ENCODE data around the gene RBP5.
A peak's percentile ranks its signal among the peaks of the same experiment; 100 is the strongest.
"Not testable (repeated sequence)": the region's sequence is repeated elsewhere in the genome, so short reads cannot be mapped to it uniquely, and the experiment has no call there.

The RBP5 gene

DNA sequence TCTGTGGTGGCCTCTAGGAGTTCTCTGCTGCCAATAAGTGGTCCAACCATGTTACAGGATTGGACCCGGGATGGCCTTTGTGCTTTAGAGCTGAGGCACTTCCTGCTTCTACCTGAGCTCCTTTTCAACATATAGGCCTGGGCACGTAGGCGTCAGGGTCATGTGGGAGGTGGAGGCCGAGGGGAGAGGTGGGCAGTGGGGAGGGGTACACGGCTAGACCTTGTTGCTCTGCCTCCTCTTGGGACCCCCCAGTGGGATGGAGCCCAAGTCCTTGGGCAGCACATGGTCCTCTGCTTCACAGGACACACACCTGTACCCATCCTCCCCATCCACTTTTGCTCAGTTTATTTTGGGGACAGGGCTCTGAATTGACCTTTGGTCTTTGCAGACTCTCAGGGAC lies 7.4 kb downstream of the RBP5 start:
- no peak for DNase-seq

DNA sequence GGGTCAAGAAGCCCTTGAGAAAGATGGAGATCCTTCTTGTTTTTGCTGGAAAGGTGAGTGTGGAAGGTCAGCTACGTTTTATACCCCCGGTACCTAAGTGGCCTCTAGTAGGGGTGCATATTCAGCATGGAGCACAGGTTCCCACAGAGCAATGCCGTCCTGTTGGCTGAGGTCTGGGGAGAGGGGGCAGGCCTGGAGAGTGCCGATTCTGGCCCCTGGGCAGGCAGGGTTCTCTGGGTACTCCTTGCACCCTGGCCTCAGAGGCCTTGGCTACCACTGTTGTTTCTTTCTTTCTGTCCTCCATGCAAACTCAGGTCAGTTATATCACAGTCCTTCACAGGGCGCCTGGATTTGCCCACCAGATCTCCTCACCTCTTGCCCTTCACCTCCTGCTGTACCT lies 8.5 kb downstream of the RBP5 start:
- no peak for DNase-seq

DNA sequence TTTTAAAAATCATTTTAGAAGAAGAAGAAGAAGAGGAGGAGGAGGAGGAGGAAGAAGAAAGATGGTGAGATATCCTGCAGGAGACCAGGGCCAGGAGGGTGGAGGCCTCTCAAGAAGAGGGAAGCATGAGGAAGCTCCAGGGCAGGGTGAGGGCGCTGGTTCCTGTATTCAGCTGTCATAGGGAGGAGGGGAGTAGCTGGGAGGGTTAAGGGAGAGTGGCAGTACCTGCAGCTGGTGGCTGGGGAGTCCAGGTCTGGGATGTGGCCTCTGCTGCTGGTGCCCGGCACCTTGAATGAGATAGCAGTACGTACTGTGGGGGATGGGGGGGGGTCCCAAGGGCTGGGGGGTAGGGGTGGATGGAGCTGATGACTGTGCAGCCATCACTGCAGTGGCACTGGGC lies 9.8 kb downstream of the RBP5 start:
- DNase-seq: no peak

DNA sequence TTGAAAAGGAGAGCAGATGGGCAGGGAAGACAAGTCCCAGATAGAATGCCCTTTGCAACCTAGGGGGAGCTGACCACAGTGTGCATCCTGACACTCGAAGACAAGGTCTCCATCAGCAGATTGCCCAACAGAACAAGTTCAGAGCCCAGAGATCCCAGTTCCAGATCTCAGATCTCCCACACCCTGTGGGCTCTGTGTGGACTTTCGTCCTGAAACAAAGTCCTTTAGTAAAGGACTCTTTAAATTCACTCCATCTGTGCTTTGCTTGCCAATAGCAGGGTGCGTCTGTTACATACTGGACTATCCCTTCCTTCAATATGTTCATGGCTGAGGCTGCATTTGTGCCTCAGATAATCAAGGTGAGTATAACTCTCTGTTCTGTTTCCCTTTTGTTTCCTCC lies 11.0 kb downstream of the RBP5 start:
- no peak for DNase-seq

DNA sequence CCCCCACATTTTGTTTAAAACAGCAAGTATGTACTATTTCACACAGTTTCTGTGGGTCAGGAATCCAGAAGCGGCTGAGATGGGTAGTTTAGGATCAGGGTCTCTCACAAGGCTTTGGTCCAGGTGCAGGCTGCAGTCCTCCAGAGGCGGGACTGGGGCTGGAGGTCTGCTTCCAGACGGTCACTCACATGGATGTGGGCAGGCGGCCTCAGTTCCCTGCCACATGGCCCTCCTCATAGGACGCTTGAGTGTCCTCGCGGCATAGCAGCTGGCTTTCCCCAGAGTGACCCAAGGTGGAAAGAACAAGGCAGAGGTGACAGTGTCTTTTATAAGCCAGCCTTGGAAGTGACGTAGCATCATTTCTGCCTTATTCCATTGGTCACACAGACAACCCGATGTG lies 11.8 kb downstream of the RBP5 start:
- DNase-seq: no peak

DNA sequence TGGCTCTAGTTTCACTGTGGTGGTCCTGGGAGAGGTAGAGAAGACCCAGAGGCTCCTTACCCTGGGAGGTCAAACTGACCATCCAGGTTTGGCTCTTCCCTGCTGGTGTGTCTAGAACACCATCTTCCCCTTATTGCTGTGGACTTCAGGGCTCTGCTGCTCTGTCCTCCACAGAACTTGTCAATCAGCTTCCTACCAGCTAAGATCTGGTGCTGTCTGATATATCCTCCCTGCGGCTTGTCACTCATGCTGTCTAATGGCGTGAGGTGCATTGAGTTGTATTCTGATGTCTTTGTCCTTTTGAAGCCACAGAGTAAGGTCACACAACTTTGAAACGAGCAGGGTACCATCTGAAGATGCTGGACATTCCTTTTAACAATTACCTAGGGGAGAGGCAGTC lies 12.5 kb downstream of the RBP5 start:
- DNase-seq: no peak

DNA sequence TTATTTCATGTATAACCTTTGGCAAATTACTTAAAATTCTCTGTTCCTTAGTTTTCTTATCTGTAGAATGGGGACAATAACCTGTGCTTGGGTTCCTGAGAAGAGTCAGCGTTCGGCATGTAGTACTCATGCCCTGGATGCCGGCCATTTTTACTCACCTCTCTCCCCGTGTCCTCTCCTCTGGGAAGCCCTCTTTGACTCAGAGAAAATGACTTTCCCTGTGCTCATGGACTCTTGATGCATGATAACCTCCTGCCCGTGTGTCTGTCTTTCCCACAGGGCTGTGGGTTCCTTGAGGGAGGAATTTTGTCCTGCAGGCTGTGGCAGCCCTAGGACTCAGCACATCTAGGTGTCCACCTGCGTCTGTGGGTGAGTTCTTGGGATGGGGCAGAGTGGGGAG lies 13.8 kb downstream of the RBP5 start:
- no peak for DNase-seq

DNA sequence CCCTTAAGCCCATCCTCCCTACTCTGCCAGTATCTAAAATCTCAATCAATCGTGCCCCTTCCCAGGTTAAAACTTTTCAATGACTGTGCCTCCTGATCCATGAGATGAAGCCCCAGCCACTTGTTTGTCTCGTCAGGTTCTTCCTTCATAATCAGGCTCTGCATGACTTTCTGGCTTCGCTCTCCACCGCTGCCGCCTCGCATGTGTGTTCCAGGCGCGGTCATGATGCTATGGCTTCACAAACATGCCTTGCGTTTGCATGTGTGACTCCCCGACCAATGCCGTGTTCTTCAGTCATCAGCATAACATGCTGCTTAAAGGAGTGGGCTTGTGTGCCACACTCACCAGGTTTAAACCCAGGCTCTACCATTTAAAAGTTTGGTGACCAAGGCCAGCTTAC lies 14.7 kb downstream of the RBP5 start:
- no peak for DNase-seq

DNA sequence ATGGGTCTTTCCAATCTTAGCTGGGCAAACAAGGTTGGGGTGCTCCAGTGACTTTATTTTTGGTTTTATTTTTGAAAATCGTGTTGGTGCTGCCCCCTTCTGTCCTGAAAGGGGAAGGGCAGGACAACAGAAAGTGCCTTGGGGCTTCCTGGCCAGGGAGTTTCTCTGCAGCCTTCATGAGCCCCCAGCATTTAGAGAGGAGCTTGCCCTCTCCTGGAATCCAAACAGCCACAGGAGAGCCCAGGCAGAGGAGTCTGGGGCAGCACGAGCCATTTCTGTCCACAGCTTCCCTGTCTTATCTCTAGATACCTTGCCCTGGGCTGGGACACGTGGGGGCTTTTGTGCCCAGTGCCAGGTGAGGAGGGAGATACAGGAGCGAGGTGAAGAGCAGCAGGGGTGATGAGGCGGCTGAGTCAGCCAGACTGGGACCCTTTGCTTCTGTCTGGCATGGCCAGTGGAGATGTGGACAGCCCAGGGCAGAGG lies 15.3 kb downstream of the RBP5 start:
- DNase-seq: no peak

DNA sequence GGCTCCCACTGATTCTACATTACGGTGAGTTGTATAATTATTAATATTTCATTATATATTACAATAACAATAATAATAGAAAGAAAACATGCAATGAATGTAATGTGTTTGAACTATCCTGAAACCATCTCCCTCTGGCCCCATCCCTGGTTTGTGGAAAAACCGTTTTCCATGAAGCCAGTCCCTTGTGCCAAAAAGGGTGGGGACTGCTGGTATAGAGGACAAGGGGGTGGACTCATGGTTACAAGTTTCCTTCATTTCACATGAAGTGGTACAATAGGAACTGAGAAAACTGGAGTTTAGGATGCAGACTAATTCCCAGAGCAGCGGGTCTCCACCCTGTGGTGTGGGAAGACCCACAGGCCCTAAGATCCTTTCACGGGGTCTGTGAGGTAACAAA lies 16.6 kb downstream of the RBP5 start:
- DNase-seq: no peak

DNA sequence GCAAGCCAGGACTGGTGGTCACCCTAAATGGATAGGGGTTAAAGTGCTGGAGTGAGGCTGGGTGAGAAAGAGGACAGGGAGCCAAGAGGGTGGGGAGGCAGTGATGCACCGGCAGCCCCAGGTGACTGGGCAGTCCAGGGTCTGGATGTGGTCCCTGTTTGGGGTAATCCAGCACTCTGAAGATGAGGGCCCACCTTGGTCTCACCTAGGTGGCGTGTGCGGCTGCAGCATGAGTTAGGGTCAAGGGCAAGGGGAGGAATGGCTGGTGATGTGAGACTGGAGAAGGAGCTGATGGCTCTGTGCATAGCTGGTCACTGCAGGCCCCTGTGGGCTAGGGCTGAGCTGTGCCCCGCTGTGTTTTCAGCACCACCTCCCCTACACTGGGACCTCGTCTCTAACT lies 18.0 kb downstream of the RBP5 start:
- DNase-seq: no peak

DNA sequence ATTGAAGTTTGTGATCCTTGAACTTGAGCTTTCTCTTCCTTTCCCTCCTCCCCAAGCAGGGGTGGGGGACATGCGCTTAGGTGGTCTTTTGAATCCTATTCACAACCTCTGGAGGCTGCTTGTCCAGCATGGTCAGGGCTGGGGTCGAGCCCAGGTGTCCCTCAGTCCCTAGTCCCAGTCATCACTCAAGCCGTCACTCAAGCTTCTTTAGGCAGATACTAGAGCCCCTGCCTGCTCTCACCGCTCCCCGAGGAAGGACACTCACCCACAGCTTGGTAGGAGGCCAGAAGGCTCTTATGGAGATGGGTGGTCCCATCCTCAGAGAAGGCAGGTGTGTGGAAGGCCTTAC lies 19.1 kb downstream of the RBP5 start:
- no peak for DNase-seq

DNA sequence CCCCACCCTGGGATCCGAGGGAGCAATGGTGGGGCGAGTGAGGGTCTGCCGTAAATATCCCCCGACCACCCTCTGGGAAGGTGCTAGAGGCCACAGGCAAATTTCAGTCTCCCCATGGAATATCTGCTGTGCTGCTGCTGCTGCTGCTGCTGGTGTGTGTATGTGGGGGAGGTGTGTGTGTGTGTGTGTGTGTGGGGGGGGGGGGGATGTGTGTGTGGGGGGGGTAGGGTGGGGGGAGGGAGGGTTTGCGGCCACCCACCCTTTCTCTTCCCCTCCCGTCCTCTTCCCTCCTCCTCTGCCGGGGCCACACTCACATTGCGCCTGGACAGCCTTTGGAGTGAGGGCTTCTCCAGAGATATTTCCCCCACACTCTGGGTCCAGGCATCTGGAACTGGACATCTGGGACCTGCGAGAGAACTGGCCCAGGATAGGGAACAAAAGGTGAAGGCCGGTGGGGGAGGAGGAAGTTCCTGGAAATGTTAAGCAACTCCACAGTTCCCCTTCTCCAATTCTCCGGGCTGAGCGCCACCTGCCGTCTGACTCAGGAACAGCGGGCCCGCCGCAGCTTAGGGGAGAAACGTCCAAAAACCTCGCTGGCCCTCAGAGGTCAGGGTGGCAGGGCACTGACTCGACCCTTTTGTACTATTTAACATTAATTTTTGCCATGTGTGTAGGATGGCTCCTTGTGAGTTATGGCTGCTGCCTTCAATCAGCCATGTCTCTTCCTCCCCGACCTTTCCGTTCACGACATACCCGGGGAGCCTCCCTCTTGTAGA lies 19.7 kb downstream of the RBP5 start, which contains the start of gene C1RL:
TSS of gene C1RL (minus strand) at position 419 of the 776 bp plus-strand sequence. CDS start at position 385, 34 bp downstream.
- peak; percentile 37 to 41 for DNase-seq

DNA sequence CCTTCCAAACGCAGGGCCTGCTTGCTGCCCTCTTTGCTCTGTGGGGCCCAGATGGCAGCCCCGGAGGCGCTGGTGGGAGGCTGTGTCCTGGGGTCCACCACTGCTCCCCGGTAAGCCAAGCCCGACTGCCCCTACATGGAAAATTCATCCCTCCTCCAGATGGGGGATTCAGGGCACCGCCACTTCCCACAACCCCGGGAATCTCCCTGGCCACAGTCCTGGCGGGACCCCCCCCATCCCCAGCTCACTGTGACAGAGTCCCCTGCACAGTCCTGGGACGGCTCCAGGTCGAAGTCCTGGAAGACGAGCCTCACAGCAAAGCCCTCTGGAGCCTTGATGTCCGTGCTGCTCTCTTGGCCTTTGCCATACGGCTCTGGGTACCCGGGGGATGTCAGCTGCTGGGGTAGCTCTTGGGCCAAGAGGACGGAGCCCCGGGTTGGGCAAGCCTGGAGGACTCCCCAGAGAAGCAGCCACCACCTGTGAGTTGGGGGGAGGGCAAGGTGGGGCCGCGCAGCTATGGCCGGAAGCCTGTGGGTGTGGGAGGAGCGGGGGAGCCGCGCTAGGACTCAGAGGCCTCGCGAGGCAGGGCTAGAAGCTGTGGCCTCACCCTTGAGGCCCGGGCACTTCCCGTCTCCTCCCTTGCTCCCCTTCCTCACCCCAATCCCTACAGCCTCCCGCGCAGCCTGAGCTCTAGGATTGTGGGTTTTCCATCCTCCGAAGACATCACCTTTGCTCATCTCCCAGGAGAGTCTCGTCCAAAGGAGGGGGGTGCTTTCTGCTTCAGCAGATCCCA lies 20.5 kb downstream of the RBP5 start:
- DNase-seq: peak; percentile 18 to 47

DNA sequence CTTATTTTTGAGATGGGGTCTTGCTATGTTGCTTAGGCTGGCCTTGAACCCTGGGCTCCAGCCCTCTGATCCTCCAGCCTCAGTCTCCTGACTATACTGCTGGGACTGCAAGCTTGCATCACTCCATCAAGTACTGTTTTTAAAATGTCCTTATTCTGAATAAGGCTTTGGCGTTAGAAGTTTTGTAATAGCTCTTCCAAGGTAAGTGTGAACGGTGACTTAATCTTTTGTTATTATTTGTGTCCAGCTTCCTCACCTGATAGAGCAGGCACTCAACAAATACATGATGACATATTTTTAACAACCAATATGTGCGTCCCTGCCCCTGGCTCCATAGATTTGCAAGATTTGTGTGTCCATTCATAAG lies 21.1 kb downstream of the RBP5 start:
- no peak for DNase-seq

DNA sequence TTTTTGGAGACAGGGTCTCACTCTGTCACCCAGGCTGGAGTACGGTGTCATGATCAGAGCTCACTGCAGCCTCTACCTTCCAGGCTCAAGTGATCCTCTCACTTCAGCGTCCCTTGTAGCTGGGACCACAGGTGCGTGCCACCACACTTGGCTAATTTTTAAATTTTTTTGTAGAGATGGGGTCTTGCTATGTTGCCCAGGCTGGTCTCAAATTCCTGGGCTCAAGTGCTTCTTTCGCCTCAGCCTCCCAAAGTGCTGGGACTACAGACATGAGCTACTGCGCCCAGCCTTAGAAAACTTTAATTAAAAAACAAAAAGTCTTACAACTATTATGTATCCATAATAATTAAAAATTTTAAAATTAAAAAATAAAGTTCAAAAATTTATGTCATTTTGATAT lies 21.5 kb downstream of the RBP5 start:
- DNase-seq: not testable (repeated sequence)

DNA sequence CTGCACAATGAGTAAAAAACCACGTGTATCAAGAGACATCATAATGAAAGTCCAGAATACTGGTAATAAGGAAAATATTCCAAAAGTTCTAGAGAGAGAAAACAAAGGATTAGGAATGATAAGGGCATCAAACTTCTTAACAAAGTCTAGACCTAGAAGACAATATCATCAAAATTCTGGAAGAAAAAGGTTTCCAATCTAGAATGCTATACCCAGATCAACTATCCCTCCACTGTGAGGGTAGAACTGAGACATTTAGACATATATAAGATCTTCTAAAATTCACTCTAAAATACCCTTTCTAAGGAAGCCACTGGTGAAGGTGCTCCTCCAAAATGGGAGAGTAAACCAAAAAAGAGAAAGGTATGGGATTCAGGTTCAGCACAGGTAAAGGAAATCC lies 22.6 kb downstream of the RBP5 start:
- DNase-seq: no peak

DNA sequence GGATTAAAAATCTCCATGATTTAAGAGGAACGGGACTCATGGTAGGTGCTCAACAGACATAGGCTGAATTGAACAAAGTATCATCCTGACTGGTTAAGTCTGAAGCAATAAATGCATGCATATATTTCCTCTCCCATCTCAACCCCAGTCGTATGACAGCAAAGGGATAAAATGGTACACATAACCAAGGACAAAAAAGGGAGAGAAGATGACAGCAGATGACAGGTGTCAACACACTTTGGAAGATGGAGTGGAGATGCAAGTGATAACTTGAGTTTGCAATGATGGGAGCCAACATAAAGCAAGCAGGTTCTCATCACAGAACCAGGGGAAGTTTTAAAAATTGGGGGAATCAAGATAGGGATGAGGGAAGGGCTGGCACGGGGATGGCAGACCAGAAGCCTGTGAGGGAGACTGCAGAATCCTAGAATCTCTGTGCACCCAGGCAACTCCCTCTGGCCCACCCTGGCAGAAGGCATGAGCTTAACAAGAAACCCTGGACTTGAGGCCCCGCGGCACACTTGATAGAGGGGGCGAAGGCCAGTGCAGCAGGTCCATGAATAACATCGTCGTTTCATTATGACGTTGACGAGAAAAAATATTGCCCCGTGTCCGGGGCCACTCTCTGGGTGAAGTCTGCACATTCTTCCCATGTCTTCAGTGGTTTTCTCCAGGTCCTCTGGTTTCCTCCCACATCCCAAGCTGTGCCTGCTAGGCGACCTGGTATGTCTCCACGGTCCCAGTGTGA lies 24.7 kb downstream of the RBP5 start:
- DNase-seq: no peak

DNA sequence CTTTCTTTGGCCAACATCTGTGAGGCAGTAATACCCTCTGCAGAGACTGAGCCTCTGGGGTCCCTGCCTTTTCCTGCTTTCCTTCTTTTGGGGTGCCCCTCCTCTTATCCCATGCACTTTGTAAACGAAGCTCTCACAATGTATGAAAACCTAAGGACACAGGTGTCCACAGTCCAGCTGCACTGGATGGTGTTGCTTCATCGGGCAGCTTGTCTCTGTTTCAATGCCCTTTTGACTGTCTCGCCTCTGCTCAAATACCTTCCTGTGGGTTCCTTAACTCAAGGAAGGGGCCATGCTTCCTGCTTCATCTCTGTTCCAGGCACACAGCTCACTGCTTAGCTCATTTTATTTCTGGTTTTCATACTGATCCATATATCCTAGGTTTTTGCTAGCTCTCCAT lies 26.1 kb downstream of the RBP5 start:
- DNase-seq: no peak

DNA sequence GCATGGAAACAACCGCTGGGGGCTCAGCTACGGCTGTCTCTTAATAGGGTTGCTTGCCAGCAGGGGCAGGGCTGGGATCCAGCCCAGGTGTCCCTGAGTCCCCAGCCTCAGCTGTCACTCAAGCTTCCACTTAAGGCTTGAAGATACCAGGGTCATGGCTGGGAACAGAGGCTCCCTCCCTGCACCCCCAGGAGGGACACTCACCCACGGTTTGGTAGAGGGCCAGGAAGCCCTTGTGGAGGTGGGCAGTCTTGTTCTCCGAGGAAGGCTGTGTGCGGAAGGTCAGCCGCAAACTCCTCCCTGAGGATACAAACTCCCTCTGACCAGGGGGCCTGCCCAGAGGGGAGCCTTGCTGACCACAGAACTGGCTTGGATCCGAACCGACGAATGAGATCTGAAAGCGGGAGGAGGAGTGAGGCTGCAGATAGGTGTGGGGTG lies 27.0 kb downstream of the RBP5 start:
- DNase-seq: no peak

DNA sequence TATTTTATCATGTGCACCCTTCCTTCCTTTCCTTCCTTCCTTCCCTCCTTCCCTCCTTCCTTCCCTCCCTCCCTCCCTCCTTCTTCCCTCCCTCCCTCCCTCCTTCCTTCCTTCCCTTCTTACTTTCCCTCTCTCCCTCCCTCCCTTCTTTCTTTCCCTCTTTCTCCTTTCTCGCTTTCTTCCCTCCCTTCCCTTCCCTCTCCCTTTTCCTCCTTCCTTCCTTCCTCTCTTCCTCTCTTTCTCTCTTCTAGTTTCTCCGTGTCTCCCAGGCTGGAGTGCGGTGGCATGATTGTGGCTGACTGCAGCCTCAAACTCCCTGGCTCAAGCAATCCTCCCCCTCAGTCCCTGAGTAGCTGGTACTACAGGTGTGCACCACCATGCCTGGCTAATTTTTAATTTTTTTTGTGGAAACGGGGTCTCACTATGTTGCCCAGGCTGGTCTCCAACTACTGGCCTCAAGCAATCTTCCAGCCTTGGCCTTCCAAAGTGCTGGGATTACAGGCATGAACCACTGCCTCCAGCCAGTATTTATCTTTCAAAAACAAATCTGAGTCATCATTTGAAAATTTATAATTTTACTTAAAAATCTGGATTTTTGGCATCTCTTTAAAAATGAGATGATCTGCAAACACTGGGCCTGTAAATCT lies 27.5 kb downstream of the RBP5 start:
- DNase-seq: no peak

DNA sequence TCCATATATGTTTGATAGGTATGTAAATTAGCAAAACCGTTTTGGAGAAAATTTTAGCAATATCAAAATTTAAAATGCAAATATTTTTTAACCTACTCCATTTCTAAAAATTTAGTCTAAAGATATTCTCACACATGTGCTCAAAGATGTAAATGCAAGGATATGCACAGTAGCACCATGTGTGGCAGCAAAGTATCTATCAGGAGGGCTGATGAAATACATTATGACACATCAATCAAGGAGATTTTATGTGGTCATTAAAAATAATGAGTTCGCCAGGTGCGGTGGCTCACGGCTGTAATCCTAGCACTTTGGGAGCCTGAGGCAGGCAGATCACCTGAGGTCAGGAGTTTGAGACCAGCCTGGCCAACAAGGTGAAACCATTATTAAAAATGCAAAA lies 28.4 kb downstream of the RBP5 start:
- no peak for DNase-seq
